Skeletal muscle satellite cell (primary cell): Measurements from ENCODE around the gene EXOC3L4.

ENCODE experiments used
- H3K27me3 ChIP-seq: 2 replicates; pipeline ENCODE4 v1.7.0; 2013; ENCODE audit warnings: low read length; ENCODE audit not compliant: control insufficient read depth, insufficient read depth
- H3K36me3 ChIP-seq: 2 replicates; pipeline ENCODE4 v1.7.0; 2013; ENCODE audit warnings: mild to moderate bottlenecking, control low read depth, low read length; ENCODE audit not compliant: insufficient read depth
- H3K4me1 ChIP-seq: 2 replicates; pipeline ENCODE4 v1.7.0; 2013; ENCODE audit warnings: low read length; ENCODE audit not compliant: control insufficient read depth, insufficient read depth
- H3K4me2 ChIP-seq: 2 replicates; pipeline ENCODE4 v1.7.0; 2013; ENCODE audit warnings: mild to moderate bottlenecking, low read length
- H3K4me3 ChIP-seq: 2 replicates; pipeline ENCODE4 v1.7.0; 2013; ENCODE audit warnings: low read length
- H3K9ac ChIP-seq: 2 replicates; pipeline ENCODE4 v1.7.0; 2013; ENCODE audit warnings: mild to moderate bottlenecking, low read depth, low read length, moderate library complexity
- H3K9me3 ChIP-seq: replicated peaks from 2 replicates; pipeline ENCODE4 v1.7.0; 2013; ENCODE audit warnings: mild to moderate bottlenecking, control low read depth, low read length

Gene EXOC3L4

GRCh38 chr14:103072595-103073366, 21.7 kb upstream of the EXOC3L4 start:
- H3K4me1 ChIP-seq, result peaks cover 18% of the 10 kb centered on the region

GRCh38 chr14:103073367-103073875, 21.1 kb upstream of the EXOC3L4 start:
- Histone ChIP-seq H3K9me3 (no peaks in the 10 kb centered on the region), H3K4me1 (peaks cover 11% of the 10 kb centered on the region), H3K36me3 (no peaks in the 10 kb centered on the region), H3K4me2 (no peak overlapping the region), H3K9ac (no peak overlapping the region), H3K27me3 (peaks cover 3% of the 10 kb centered on the region), H3K4me3 (no peak overlapping the region)

More at GRCh38 chr14:103072595-103073366, 21.7 kb upstream of the EXOC3L4 start:
- H3K9me3 ChIP-seq, result no peaks in the 10 kb centered on the region
- no peak overlapping the region for H3K4me3 ChIP-seq
- H3K4me2 ChIP-seq, result no peak overlapping the region
- no peaks in the 10 kb centered on the region for H3K36me3 ChIP-seq
- no peak overlapping the region for H3K9ac ChIP-seq
- peaks cover 3% of the 10 kb centered on the region for H3K27me3 ChIP-seq

- H3K4me3 ChIP-seq, result no peak overlapping the region
- no peak overlapping the region for H3K4me2 ChIP-seq
- no peaks in the 10 kb centered on the region for H3K36me3 ChIP-seq
Observed at GRCh38 chr14:103073876-103074728, 20.4 kb upstream of the EXOC3L4 start.

GRCh38 chr14:103074729-103075367, 19.7 kb upstream of the EXOC3L4 start:
- peak overlapping the region; percentile 69 for H3K4me3 ChIP-seq
- no peaks in the 10 kb centered on the region for H3K9me3 ChIP-seq
- H3K9ac ChIP-seq, result peak overlapping the region; percentile 67
- peak overlapping the region; percentile 93 for H3K4me2 ChIP-seq
- peaks cover 7% of the 10 kb centered on the region for H3K27me3 ChIP-seq
- H3K4me1 ChIP-seq, result peaks cover 8% of the 10 kb centered on the region
- no peaks in the 10 kb centered on the region for H3K36me3 ChIP-seq

More at GRCh38 chr14:103073876-103074728, 20.4 kb upstream of the EXOC3L4 start:
- Histone ChIP-seq H3K9ac (no peak overlapping the region), H3K9me3 (no peaks in the 10 kb centered on the region), H3K4me1 (peaks cover 8% of the 10 kb centered on the region), H3K27me3 (peaks cover 3% of the 10 kb centered on the region)

- Histone ChIP-seq H3K36me3 (no peaks in the 10 kb centered on the region), H3K9me3 (no peaks in the 10 kb centered on the region), H3K9ac (no peak overlapping the region), H3K4me3 (no peak overlapping the region), H3K27me3 (peaks cover 23% of the 10 kb centered on the region), H3K4me1 (peaks cover 8% of the 10 kb centered on the region), H3K4me2 (no peak overlapping the region)
Observed at GRCh38 chr14:103078420-103078749, 16.1 kb upstream of the EXOC3L4 start.

- Histone ChIP-seq H3K27me3 (peaks cover 26% of the 10 kb centered on the region), H3K4me3 (no peak overlapping the region), H3K4me2 (no peak overlapping the region), H3K36me3 (no peaks in the 10 kb centered on the region), H3K4me1 (peaks cover 8% of the 10 kb centered on the region), H3K9ac (no peak overlapping the region), H3K9me3 (no peaks in the 10 kb centered on the region)
Observed at GRCh38 chr14:103078860-103079587, 15.5 kb upstream of the EXOC3L4 start.

- H3K9ac ChIP-seq, result no peak overlapping the region
- H3K4me1 ChIP-seq, result no peaks in the 10 kb centered on the region
- no peak overlapping the region for H3K4me3 ChIP-seq
- H3K9me3 ChIP-seq, result no peaks in the 10 kb centered on the region
- H3K4me2 ChIP-seq, result no peak overlapping the region
- H3K27me3 ChIP-seq, result peaks cover 51% of the 10 kb centered on the region
- H3K36me3 ChIP-seq, result no peaks in the 10 kb centered on the region
Observed at GRCh38 chr14:103081951-103082350, 12.6 kb upstream of the EXOC3L4 start.

GRCh38 chr14:103084021-103084919, 10.3 kb upstream of the EXOC3L4 start, which contains the start of gene LBHD2:
Gene LBHD2 (plus strand): TSS chr14:103084210. CDS start chr14:103086013, 1,803 bp downstream.
- Histone ChIP-seq H3K9me3 (no peaks in the 10 kb centered on the region), H3K4me2 (no peak within 1 kb of the TSS), H3K4me1 (no peaks in the 10 kb centered on the region), H3K36me3 (no peaks in the 10 kb centered on the region), H3K9ac (no peak within 1 kb of the TSS), H3K27me3 (peaks cover 55% of the 10 kb centered on the region), H3K4me3 (no peak within 1 kb of the TSS)

GRCh38 chr14:103085106-103086091, 9.1 kb upstream of the EXOC3L4 start:
- Histone ChIP-seq H3K4me1 (no peaks in the 10 kb centered on the region), H3K9ac (no peak overlapping the region), H3K9me3 (no peaks in the 10 kb centered on the region), H3K4me2 (no peak overlapping the region), H3K36me3 (no peaks in the 10 kb centered on the region), H3K4me3 (no peak overlapping the region), H3K27me3 (peaks cover 51% of the 10 kb centered on the region)
